ENCODE results near the gene IGLON5.

Gene IGLON5

GRCh38 chr19:51294977-51295375 is 16.5 kb upstream of the IGLON5 start:
- DNase-seq (ENCODE audit: low read depth) = no peak
- H3K4me3 ChIP-seq (ENCODE audit: low read depth, low read length) = no peak overlapping the region
- TF ChIP-seq, protein P1, sequence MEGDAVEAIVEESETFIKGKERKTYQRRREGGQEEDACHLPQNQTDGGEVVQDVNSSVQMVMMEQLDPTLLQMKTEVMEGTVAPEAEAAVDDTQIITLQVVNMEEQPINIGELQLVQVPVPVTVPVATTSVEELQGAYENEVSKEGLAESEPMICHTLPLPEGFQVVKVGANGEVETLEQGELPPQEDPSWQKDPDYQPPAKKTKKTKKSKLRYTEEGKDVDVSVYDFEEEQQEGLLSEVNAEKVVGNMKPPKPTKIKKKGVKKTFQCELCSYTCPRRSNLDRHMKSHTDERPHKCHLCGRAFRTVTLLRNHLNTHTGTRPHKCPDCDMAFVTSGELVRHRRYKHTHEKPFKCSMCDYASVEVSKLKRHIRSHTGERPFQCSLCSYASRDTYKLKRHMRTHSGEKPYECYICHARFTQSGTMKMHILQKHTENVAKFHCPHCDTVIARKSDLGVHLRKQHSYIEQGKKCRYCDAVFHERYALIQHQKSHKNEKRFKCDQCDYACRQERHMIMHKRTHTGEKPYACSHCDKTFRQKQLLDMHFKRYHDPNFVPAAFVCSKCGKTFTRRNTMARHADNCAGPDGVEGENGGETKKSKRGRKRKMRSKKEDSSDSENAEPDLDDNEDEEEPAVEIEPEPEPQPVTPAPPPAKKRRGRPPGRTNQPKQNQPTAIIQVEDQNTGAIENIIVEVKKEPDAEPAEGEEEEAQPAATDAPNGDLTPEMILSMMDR (IDR thresholded peaks at IDR 0.05; ENCODE audit: control insufficient read depth, extremely low read depth, insufficient read depth) = no peak

DNA sequence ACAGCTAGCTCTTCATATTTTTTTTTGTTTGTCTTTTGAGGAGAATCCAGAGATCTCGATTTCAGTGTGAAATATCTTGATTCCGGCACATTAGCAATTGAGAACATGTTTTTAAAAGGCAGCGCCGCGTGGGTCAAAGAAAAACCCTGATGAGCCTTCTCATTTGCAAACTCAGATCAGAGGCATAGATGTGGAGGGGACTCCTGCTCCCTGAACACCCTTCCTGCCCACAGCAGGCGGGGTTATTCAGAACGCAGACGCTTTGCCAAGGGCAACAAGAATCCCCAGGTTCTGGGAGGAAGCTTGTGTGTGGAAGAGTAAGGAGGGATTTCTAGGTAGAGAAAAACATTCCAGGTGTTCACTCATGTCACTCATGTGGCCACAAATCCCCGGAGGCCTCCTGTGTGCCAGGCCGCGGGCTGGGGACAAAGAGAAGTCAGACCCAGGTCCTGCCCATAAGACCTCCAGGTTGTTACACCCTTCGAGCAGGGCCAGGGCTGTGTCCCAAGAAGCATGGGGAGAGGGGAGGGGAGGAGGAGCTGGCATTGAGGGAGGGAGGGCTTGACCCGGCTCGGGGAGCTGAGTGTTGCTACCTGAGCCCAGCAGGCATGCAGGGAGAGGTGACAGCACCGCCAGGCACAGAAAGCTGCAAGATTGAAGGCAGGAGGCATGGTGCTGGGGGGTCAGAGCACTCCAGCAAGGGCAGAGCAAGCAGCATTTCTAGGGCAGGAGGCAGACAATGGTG is 15.9 kb upstream of the IGLON5 start:
- TF ChIP-seq, protein P1 (IDR thresholded peaks at IDR 0.05; ENCODE audit: control insufficient read depth, extremely low read depth, insufficient read depth) = no peak
- no peak overlapping the region for H3K4me3 ChIP-seq (ENCODE audit: low read depth, low read length)
- no peak for DNase-seq (ENCODE audit: low read depth)

DNA sequence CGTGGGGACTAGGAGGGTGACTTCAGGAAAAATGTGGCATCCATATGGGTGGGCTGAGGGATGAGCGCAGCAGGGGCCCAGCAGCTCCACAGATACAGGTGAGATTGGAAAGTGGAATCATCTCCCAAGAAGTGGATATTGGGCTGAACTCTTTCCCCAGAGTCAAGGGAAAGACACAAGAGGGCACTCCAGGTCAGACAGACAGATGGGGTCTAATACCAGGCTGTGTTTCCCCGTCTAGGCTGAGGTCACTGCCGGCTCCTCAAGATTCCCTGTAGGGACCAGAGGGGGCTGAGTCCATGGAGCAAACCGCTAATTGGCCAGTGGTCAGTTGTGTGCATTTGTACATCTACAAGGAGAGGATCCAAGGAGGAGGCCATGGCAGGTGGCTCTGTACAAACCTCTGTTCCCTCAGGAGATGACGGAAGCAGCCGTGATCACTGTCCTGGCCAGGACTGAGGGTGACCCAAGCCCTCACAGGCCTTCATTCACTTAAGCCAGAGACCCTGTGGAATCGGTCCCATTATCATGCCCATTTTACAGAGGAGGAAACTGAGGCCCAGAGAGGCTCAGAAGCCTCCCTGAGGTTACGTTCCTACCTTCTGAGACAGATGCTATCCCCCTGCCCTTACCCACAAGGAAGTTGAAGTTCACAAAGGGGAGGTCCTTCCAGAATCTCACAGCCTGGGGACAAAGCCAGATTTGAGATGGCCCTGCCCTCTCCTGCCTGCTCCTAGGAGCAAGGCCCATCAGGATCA is 14.9 kb upstream of the IGLON5 start:
- TF ChIP-seq, protein P1 (IDR thresholded peaks at IDR 0.05; ENCODE audit: control insufficient read depth, extremely low read depth, insufficient read depth) = peak; percentile 42
- no peak for DNase-seq (ENCODE audit: low read depth)
- H3K4me3 ChIP-seq (ENCODE audit: low read depth, low read length) = no peak overlapping the region

GRCh38 chr19:51297406-51297805 is 14.0 kb upstream of the IGLON5 start:
- TF ChIP-seq, protein P1 (IDR thresholded peaks at IDR 0.05; ENCODE audit: control insufficient read depth, extremely low read depth, insufficient read depth) = no peak
- no peak overlapping the region for H3K4me3 ChIP-seq (ENCODE audit: low read depth, low read length)
- no peak for DNase-seq (ENCODE audit: low read depth)

GRCh38 chr19:51301266-51301665 is 10.2 kb upstream of the IGLON5 start:
- TF ChIP-seq, protein P1 (IDR thresholded peaks at IDR 0.05; ENCODE audit: control insufficient read depth, extremely low read depth, insufficient read depth) = no peak
- H3K4me3 ChIP-seq (ENCODE audit: low read depth, low read length) = no peak overlapping the region

DNA sequence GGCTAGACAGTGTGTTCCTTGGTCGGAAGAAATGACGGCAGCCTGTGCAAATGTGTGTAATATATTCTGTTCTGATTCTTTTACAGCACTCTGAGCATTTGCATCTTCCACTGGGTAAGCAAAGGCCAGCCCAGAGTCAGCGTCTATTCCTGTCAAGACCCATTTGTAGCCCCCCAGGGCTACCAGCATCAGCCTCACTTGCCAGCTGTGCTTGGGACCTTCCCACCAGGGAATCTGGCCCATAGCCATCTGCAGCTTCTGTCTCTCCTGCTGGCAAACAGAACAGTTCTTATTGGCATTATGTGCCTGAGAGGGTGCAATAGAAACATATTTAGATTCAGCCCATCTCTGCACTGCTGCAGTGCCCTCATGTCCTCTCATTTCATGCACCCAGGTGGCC is 6.0 kb upstream of the IGLON5 start:
- no peak overlapping the region for H3K4me3 ChIP-seq (ENCODE audit: low read depth, low read length)
- TF ChIP-seq, protein P1 (IDR thresholded peaks at IDR 0.05; ENCODE audit: control insufficient read depth, extremely low read depth, insufficient read depth) = no peak
- DNase-seq (ENCODE audit: low read depth) = no peak

More at GRCh38 chr19:51301266-51301665, 10.2 kb upstream of the IGLON5 start:
- DNase-seq (ENCODE audit: low read depth) = no peak
